Measurements from ENCODE around the gene TMEM114. TPM values are rescaled to one million over a fixed set of nuclear protein-coding genes. Genes with fewer than 3 reads are reported as not detected.

The TMEM114 gene
- total and polyA plus RNA-seq, 9 donors: 0.27 TPM; not detected in 8

- WGBS (ENCODE audit: insufficient coverage): no CpG with 5 or more reads among the region's 3 CpGs
- Histone ChIP-seq H3K27ac (ENCODE audit: low read length) (no peak overlapping the region), H3K4me3 (ENCODE audit: low read length) (no peak overlapping the region), H3K9me3 (replicated peaks; ENCODE audit: control insufficient read depth, low read depth, low read length) (no peaks in the 10 kb centered on the region), H3K27me3 (ENCODE audit: control insufficient read depth, insufficient read depth, low read length) (peaks cover 5% of the 10 kb centered on the region), H3K36me3 (ENCODE audit: control insufficient read depth, insufficient read depth, low read length) (no peaks in the 10 kb centered on the region), H3K4me1 (ENCODE audit: control insufficient read depth, insufficient read depth, low read length) (no peaks in the 10 kb centered on the region)
- no peak for DNase-seq
Measured at GRCh38 chr16:8551388-8552332, 38.7 kb downstream of the TMEM114 start.

GRCh38 chr16:8550728-8551387 lies 39.5 kb downstream of the TMEM114 start:
- peaks cover 5% of the 10 kb centered on the region for H3K27me3 ChIP-seq (ENCODE audit: control insufficient read depth, insufficient read depth, low read length)
- H3K36me3 ChIP-seq (ENCODE audit: control insufficient read depth, insufficient read depth, low read length): no peaks in the 10 kb centered on the region
- WGBS (ENCODE audit: insufficient coverage): 75% methylated on average over 5 of the region's 9 CpGs
- H3K27ac ChIP-seq (ENCODE audit: low read length): no peak overlapping the region
- H3K4me1 ChIP-seq (ENCODE audit: control insufficient read depth, insufficient read depth, low read length): no peaks in the 10 kb centered on the region
- no peak overlapping the region for H3K4me3 ChIP-seq (ENCODE audit: low read length)
- H3K9me3 ChIP-seq (replicated peaks; ENCODE audit: control insufficient read depth, low read depth, low read length): no peaks in the 10 kb centered on the region
- no peak for DNase-seq

- WGBS (ENCODE audit: insufficient coverage): 92% methylated on average over 4 of the region's 8 CpGs
- DNase-seq: no peak
- Histone ChIP-seq H3K27me3 (ENCODE audit: control insufficient read depth, insufficient read depth, low read length) (peaks cover 3% of the 10 kb centered on the region), H3K9me3 (replicated peaks; ENCODE audit: control insufficient read depth, low read depth, low read length) (no peaks in the 10 kb centered on the region), H3K36me3 (ENCODE audit: control insufficient read depth, insufficient read depth, low read length) (no peaks in the 10 kb centered on the region), H3K4me3 (ENCODE audit: low read length) (no peak overlapping the region), H3K4me1 (ENCODE audit: control insufficient read depth, insufficient read depth, low read length) (no peaks in the 10 kb centered on the region), H3K27ac (ENCODE audit: low read length) (no peak overlapping the region)
Measured at GRCh38 chr16:8549843-8550412, 40.4 kb downstream of the TMEM114 start.

- no peak for DNase-seq
- H3K27me3 ChIP-seq (ENCODE audit: control insufficient read depth, insufficient read depth, low read length): peaks cover 3% of the 10 kb centered on the region
- no CpG with 5 or more reads among the region's 3 CpGs for WGBS (ENCODE audit: insufficient coverage)
Measured at GRCh38 chr16:8548166-8548565, 42.1 kb downstream of the TMEM114 start.

GRCh38 chr16:8547762-8548161 lies 42.5 kb downstream of the TMEM114 start:
- Histone ChIP-seq H3K4me1 (ENCODE audit: control insufficient read depth, insufficient read depth, low read length) (no peaks in the 10 kb centered on the region), H3K27ac (ENCODE audit: low read length) (no peak overlapping the region), H3K27me3 (ENCODE audit: control insufficient read depth, insufficient read depth, low read length) (peaks cover under 1% of the 10 kb centered on the region), H3K9me3 (replicated peaks; ENCODE audit: control insufficient read depth, low read depth, low read length) (no peaks in the 10 kb centered on the region), H3K4me3 (ENCODE audit: low read length) (no peak overlapping the region), H3K36me3 (ENCODE audit: control insufficient read depth, insufficient read depth, low read length) (no peaks in the 10 kb centered on the region)
- WGBS (ENCODE audit: insufficient coverage): 0% methylated on average over 2 of the region's 8 CpGs
- DNase-seq: no peak

More at GRCh38 chr16:8548166-8548565, 42.1 kb downstream of the TMEM114 start:
- H3K36me3 ChIP-seq (ENCODE audit: control insufficient read depth, insufficient read depth, low read length): no peaks in the 10 kb centered on the region
- H3K9me3 ChIP-seq (replicated peaks; ENCODE audit: control insufficient read depth, low read depth, low read length): no peaks in the 10 kb centered on the region
- H3K4me3 ChIP-seq (ENCODE audit: low read length): no peak overlapping the region
- H3K27ac ChIP-seq (ENCODE audit: low read length): no peak overlapping the region
- H3K4me1 ChIP-seq (ENCODE audit: control insufficient read depth, insufficient read depth, low read length): no peaks in the 10 kb centered on the region

GRCh38 chr16:8544406-8544805 lies 45.9 kb downstream of the TMEM114 start:
- no peak for DNase-seq
- Histone ChIP-seq H3K27ac (ENCODE audit: low read length) (no peak overlapping the region), H3K4me3 (ENCODE audit: low read length) (no peak overlapping the region), H3K9me3 (replicated peaks; ENCODE audit: control insufficient read depth, low read depth, low read length) (no peaks in the 10 kb centered on the region), H3K36me3 (ENCODE audit: control insufficient read depth, insufficient read depth, low read length) (no peaks in the 10 kb centered on the region), H3K27me3 (ENCODE audit: control insufficient read depth, insufficient read depth, low read length) (no peaks in the 10 kb centered on the region), H3K4me1 (ENCODE audit: control insufficient read depth, insufficient read depth, low read length) (no peaks in the 10 kb centered on the region)
- WGBS (ENCODE audit: insufficient coverage): 86% methylated on average over 3 of the region's 5 CpGs

GRCh38 chr16:8543258-8543657 lies 47.1 kb downstream of the TMEM114 start:
- H3K36me3 ChIP-seq (ENCODE audit: control insufficient read depth, insufficient read depth, low read length): no peaks in the 10 kb centered on the region
- H3K27ac ChIP-seq (ENCODE audit: low read length): no peak overlapping the region
- no peak for DNase-seq
- 58% methylated on average over 2 of the region's 3 CpGs for whole genome bisulfite sequencing (ENCODE audit: insufficient coverage)
- H3K9me3 ChIP-seq (replicated peaks; ENCODE audit: control insufficient read depth, low read depth, low read length): no peaks in the 10 kb centered on the region
- H3K4me3 ChIP-seq (ENCODE audit: low read length): no peak overlapping the region
- no peaks in the 10 kb centered on the region for H3K4me1 ChIP-seq (ENCODE audit: control insufficient read depth, insufficient read depth, low read length)
- H3K27me3 ChIP-seq (ENCODE audit: control insufficient read depth, insufficient read depth, low read length): no peaks in the 10 kb centered on the region

- no peak for DNase-seq
- Histone ChIP-seq H3K4me3 (ENCODE audit: low read length) (no peak overlapping the region), H3K9me3 (replicated peaks; ENCODE audit: control insufficient read depth, low read depth, low read length) (no peaks in the 10 kb centered on the region), H3K27me3 (ENCODE audit: control insufficient read depth, insufficient read depth, low read length) (no peaks in the 10 kb centered on the region), H3K36me3 (ENCODE audit: control insufficient read depth, insufficient read depth, low read length) (no peaks in the 10 kb centered on the region), H3K4me1 (ENCODE audit: control insufficient read depth, insufficient read depth, low read length) (no peaks in the 10 kb centered on the region), H3K27ac (ENCODE audit: low read length) (no peak overlapping the region)
- 86% methylated on average over 1 of the region's 2 CpGs for WGBS (ENCODE audit: insufficient coverage)
Measured at GRCh38 chr16:8542393-8542792, 47.9 kb downstream of the TMEM114 start.

- Histone ChIP-seq H3K36me3 (ENCODE audit: control insufficient read depth, insufficient read depth, low read length) (no peaks in the 10 kb centered on the region), H3K4me1 (ENCODE audit: control insufficient read depth, insufficient read depth, low read length) (no peaks in the 10 kb centered on the region), H3K4me3 (ENCODE audit: low read length) (no peak overlapping the region), H3K9me3 (replicated peaks; ENCODE audit: control insufficient read depth, low read depth, low read length) (no peaks in the 10 kb centered on the region), H3K27ac (ENCODE audit: low read length) (no peak overlapping the region), H3K27me3 (ENCODE audit: control insufficient read depth, insufficient read depth, low read length) (no peaks in the 10 kb centered on the region)
- no peak for DNase-seq
- no CpG with 5 or more reads among the region's 4 CpGs for WGBS (ENCODE audit: insufficient coverage)
Measured at GRCh38 chr16:8541868-8542267, 48.4 kb downstream of the TMEM114 start.

- H3K4me3 ChIP-seq (ENCODE audit: low read length): no peak overlapping the region
- no peak for DNase-seq
- no peak overlapping the region for H3K27ac ChIP-seq (ENCODE audit: low read length)
- WGBS (ENCODE audit: insufficient coverage): no CpG with 5 or more reads among the region's 6 CpGs
- H3K27me3 ChIP-seq (ENCODE audit: control insufficient read depth, insufficient read depth, low read length): no peaks in the 10 kb centered on the region
- H3K9me3 ChIP-seq (replicated peaks; ENCODE audit: control insufficient read depth, low read depth, low read length): no peaks in the 10 kb centered on the region
- H3K4me1 ChIP-seq (ENCODE audit: control insufficient read depth, insufficient read depth, low read length): no peaks in the 10 kb centered on the region
- no peaks in the 10 kb centered on the region for H3K36me3 ChIP-seq (ENCODE audit: control insufficient read depth, insufficient read depth, low read length)
Measured at GRCh38 chr16:8537691-8538342, 52.5 kb downstream of the TMEM114 start.
